LNCAP (cell line): Measurements from ENCODE around the gene RUNX2.

Experiments used
- CTCF ChIP-seq: fragments of 450-650 bp; IDR thresholded peaks from 2 replicates; pipeline ENCODE4 v1.5.1; 2017; ENCODE audit warnings: mild to moderate bottlenecking

RUNX2 gene

GRCh38 chr6:45447005-45447404 lies 118.9 kb downstream of the RUNX2 start:
- TF ChIP-seq CTCF = no peak

- TF ChIP-seq CTCF = no peak
These were observed 119.6 kb downstream of the RUNX2 start for GRCh38 chr6:45447716-45448115.

GRCh38 chr6:45448417-45449389 lies 120.6 kb downstream of the RUNX2 start:
- TF ChIP-seq CTCF = no peak

- no peak for TF ChIP-seq CTCF
These were observed 122.0 kb downstream of the RUNX2 start for GRCh38 chr6:45450132-45450531.

- no peak for TF ChIP-seq CTCF
These were observed 122.7 kb downstream of the RUNX2 start for GRCh38 chr6:45450831-45451230.

- TF ChIP-seq CTCF = no peak
These were observed 126.1 kb downstream of the RUNX2 start for GRCh38 chr6:45454008-45454911.

GRCh38 chr6:45455408-45455807 lies 127.3 kb downstream of the RUNX2 start:
- TF ChIP-seq CTCF = no peak
